H9 (cell line): ENCODE results near the gene HSPA9. TPM values are rescaled to one million over a fixed set of nuclear protein-coding genes. Genes with fewer than 3 reads are reported as not detected.

ENCODE experiments used
- DNase-seq: peaks from one replicate; pipeline ENCODE4 v3.0.0-alpha.2; 2017
- H2AFZ ChIP-seq: one replicate; pipeline ENCODE4 v1.6.1; 2013; ENCODE audit warnings: mild to moderate bottlenecking, low read length, control low read depth, moderate library complexity
- H2AK5ac ChIP-seq: 2 replicates; pipeline ENCODE4 v1.6.1; 2013; ENCODE audit warnings: low read length, control low read depth, mixed read lengths; ENCODE audit not compliant: insufficient read length
- H2BK120ac ChIP-seq: one replicate; pipeline ENCODE4 v1.6.1; 2013; ENCODE audit warnings: low read depth, mild to moderate bottlenecking, low read length, control low read depth, inconsistent platforms; ENCODE audit not compliant: poor library complexity, severe bottlenecking
- H2BK12ac ChIP-seq: 2 replicates; pipeline ENCODE4 v1.6.1; 2013; ENCODE audit warnings: low read length, control low read depth, mixed read lengths, low read depth; ENCODE audit not compliant: insufficient read length
- H2BK15ac ChIP-seq: 2 replicates; pipeline ENCODE4 v1.6.1; 2013; ENCODE audit warnings: low read depth, low read length, control low read depth
- H2BK20ac ChIP-seq: one replicate; pipeline ENCODE4 v1.6.1; 2013; ENCODE audit warnings: low read depth, mild to moderate bottlenecking, low read length, control low read depth, inconsistent platforms; ENCODE audit not compliant: poor library complexity, severe bottlenecking
- H2BK5ac ChIP-seq: 2 replicates; pipeline ENCODE4 v1.6.1; 2013; ENCODE audit warnings: low read length, control low read depth, mixed read lengths; ENCODE audit not compliant: insufficient read length
- H3K14ac ChIP-seq: 2 replicates; pipeline ENCODE4 v1.6.1; 2013; ENCODE audit warnings: low read length, control low read depth; ENCODE audit not compliant: insufficient read depth
- H3K18ac ChIP-seq: 2 replicates; pipeline ENCODE4 v1.6.1; 2013; ENCODE audit warnings: low read depth, mild to moderate bottlenecking, mixed read lengths, low read length, control low read depth; ENCODE audit not compliant: insufficient read length
- H3K23ac ChIP-seq: 2 replicates; pipeline ENCODE4 v1.6.1; 2013; ENCODE audit warnings: low read length, control low read depth, mixed read lengths, low read depth; ENCODE audit not compliant: insufficient read length
- H3K23me2 ChIP-seq: 2 replicates; pipeline ENCODE4 v1.6.1; 2013; ENCODE audit warnings: low read depth, mild to moderate bottlenecking, mixed read lengths, low read length, control low read depth; ENCODE audit not compliant: insufficient read length, poor library complexity, severe bottlenecking
- H3K27ac ChIP-seq: 2 replicates; pipeline ENCODE4 v1.5.1; 2013; ENCODE audit warnings: low read length, control low read depth, mixed read lengths, low read depth; ENCODE audit not compliant: insufficient read length
- H3K27me3 ChIP-seq: 2 replicates; pipeline ENCODE4 v1.6.1; 2013; ENCODE audit warnings: low read length, control low read depth, inconsistent platforms; ENCODE audit not compliant: insufficient read depth
- H3K4ac ChIP-seq: 2 replicates; pipeline ENCODE4 v1.6.1; 2013; ENCODE audit warnings: low read depth, mild to moderate bottlenecking, control low read depth, inconsistent platforms, low read length, moderate library complexity
- H3K4me1 ChIP-seq: 2 replicates; pipeline ENCODE4 v1.6.1; 2013; ENCODE audit warnings: low read length, control low read depth, inconsistent platforms; ENCODE audit not compliant: insufficient read depth
- H3K4me2 ChIP-seq: 2 replicates; pipeline ENCODE4 v1.6.1; 2013; ENCODE audit warnings: low read length, control low read depth, mixed read lengths; ENCODE audit not compliant: insufficient read length, insufficient read depth
- H3K56ac ChIP-seq: 2 replicates; pipeline ENCODE4 v1.6.1; 2013; ENCODE audit warnings: low read depth, mild to moderate bottlenecking, mixed read lengths, low read length, control low read depth; ENCODE audit not compliant: insufficient read length
- H3K79me1 ChIP-seq: 2 replicates; pipeline ENCODE4 v1.6.1; 2013; ENCODE audit warnings: low read depth, mild to moderate bottlenecking, moderate library complexity, low read length, control low read depth, inconsistent platforms; ENCODE audit not compliant: insufficient read depth, poor library complexity, severe bottlenecking
- H3K79me2 ChIP-seq: 2 replicates; pipeline ENCODE4 v1.6.1; 2013; ENCODE audit warnings: low read length, control low read depth, inconsistent platforms; ENCODE audit not compliant: insufficient read depth
- H3K9ac ChIP-seq: 2 replicates; pipeline ENCODE4 v1.6.1; 2013; ENCODE audit warnings: low read length, control low read depth, mixed read lengths; ENCODE audit not compliant: insufficient read length; ENCODE audit errors: extremely low read depth
- H3K9me3 ChIP-seq: one replicate; pipeline ENCODE4 v1.6.1; 2013; ENCODE audit warnings: low read depth, low read length, inconsistent platforms; ENCODE audit not compliant: control insufficient read depth
- H3T11ph ChIP-seq: one replicate; pipeline ENCODE4 v1.6.1; 2013; ENCODE audit warnings: mild to moderate bottlenecking, low read length, control low read depth, inconsistent platforms
- H4K20me1 ChIP-seq: one replicate; pipeline ENCODE4 v1.6.1; 2013; ENCODE audit not compliant: control insufficient read depth, insufficient read length, insufficient read depth
- H4K5ac ChIP-seq: 2 replicates; pipeline ENCODE4 v1.6.1; 2013; ENCODE audit warnings: low read depth, mild to moderate bottlenecking, mixed read lengths, low read length, control low read depth; ENCODE audit not compliant: insufficient read length
- H4K8ac ChIP-seq: replicated peaks from 2 replicates; pipeline ENCODE4 v1.6.1; 2013; ENCODE audit warnings: low read length, control low read depth, mixed read lengths, low read depth; ENCODE audit not compliant: insufficient read length
- H4K91ac ChIP-seq: 2 replicates; pipeline ENCODE4 v1.6.1; 2013; ENCODE audit warnings: low read depth, mild to moderate bottlenecking, moderate library complexity, mixed read lengths, low read length, control low read depth; ENCODE audit not compliant: insufficient read length
- H3K27ac Mint-ChIP-seq, 3 experiments: 2 replicates in 2 of 3; 3 replicates in 1 of 3; pipeline ENCODE4 v1.8.0; 2020 to 2021; ENCODE audit warnings: mixed read lengths in 3 of 3, mild to moderate bottlenecking in 1 of 3, moderate library complexity in 1 of 3
- H3K27me3 Mint-ChIP-seq: 2 replicates; pipeline ENCODE4 v1.8.0; 2021; ENCODE audit warnings: low read depth, mild to moderate bottlenecking, moderate library complexity, mixed read lengths
- H3K36me3 Mint-ChIP-seq, 3 experiments: 2 replicates in 2 of 3; 3 replicates in 1 of 3; pipeline ENCODE4 v1.8.0; 2020 to 2021; ENCODE audit warnings: low read depth in 3 of 3, mixed read lengths in 3 of 3; ENCODE audit not compliant: insufficient read depth in 1 of 3
- H3K4me1 Mint-ChIP-seq, 2 experiments: 2 replicates each; pipeline ENCODE4 v1.8.0; 2020; ENCODE audit warnings: mixed read lengths in 2 of 2
- H3K4me3 Mint-ChIP-seq, 2 experiments: 2 replicates in 1 of 2; 3 replicates in 1 of 2; pipeline ENCODE4 v1.8.0; 2020 to 2021; ENCODE audit warnings: mild to moderate bottlenecking in 2 of 2, mixed read lengths in 2 of 2, moderate library complexity in 1 of 2
- H3K9me3 Mint-ChIP-seq, 2 experiments: 2 replicates in 1 of 2; 3 replicates in 1 of 2; pipeline ENCODE4 v1.8.0; 2020; ENCODE audit warnings: mild to moderate bottlenecking in 2 of 2, mixed read lengths in 2 of 2, moderate library complexity in 1 of 2
- CTCF ChIP-seq: fragments of 200-600 bp; sonication (generic); conservative IDR thresholded peaks from 3 replicates; pipeline ENCODE4 v1.8.0; 2021; ENCODE audit warnings: antibody characterized with exemption, mild to moderate bottlenecking
- WGBS: extraction: QIAGEN DNeasy Blood & Tissue Kit; methylation state at CpG from one replicate; pipeline ENCODE4 v1.1.7; 2013; ENCODE audit warnings: missing lambda C conversion rate, low lambda C conversion rate, mixed read lengths; ENCODE audit not compliant: insufficient read length; ENCODE audit errors: extremely low coverage; 5-methylcytosine and 5-hydroxymethylcytosine counted together
- total RNA-seq: library from RNA; stranded (reverse); gene quantifications from 2 replicates; pipeline ENCODE4 v1.2.1, GENCODE V29; 2021

HSPA9 gene
- total RNA-seq, 1 experiment from 2014 or later: 397 TPM

GRCh38 chr5:138557677-138558076 is 17.5 kb downstream of the HSPA9 start:
- Mint-ChIP-seq H3K36me3 (peaks cover 48 to 96% (median 84%) of the 10 kb centered on the region in 3 experiments), H3K4me1 (no peaks in the 10 kb centered on the region), H3K27ac (no peak overlapping the region), H3K9me3 (no peaks in the 10 kb centered on the region), H3K4me3 (no peak overlapping the region), H3K27me3 (no peaks in the 10 kb centered on the region)
- H4K8ac ChIP-seq: no peak overlapping the region
- H3K4ac ChIP-seq: no peak overlapping the region
- H3K4me1 ChIP-seq: no peaks in the 10 kb centered on the region
- no peaks in the 10 kb centered on the region for H3K9me3 ChIP-seq
- WGBS: no CpG with 5 or more reads among the region's 2 CpGs
- TF ChIP-seq CTCF: no peak
- no peak overlapping the region for H3K14ac ChIP-seq
- H2BK20ac ChIP-seq: no peak overlapping the region
- H3K79me1 ChIP-seq: no peaks in the 10 kb centered on the region
- H3K79me2 ChIP-seq: no peaks in the 10 kb centered on the region
- H2BK120ac ChIP-seq: no peak overlapping the region
- no peak for DNase-seq
- no peaks in the 10 kb centered on the region for H3K27me3 ChIP-seq
- H2AK5ac ChIP-seq: no peak overlapping the region
- H3K4me2 ChIP-seq: no peak overlapping the region
- H3K56ac ChIP-seq: no peak overlapping the region
- no peak overlapping the region for H3K23ac ChIP-seq
- H3K23me2 ChIP-seq: no peaks in the 10 kb centered on the region
- no peak overlapping the region for H2BK5ac ChIP-seq
- H4K91ac ChIP-seq: no peak overlapping the region
- H3K18ac ChIP-seq: no peak overlapping the region
- no peak overlapping the region for H4K5ac ChIP-seq
- no peak overlapping the region for H3T11ph ChIP-seq
- no peak overlapping the region for H2BK15ac ChIP-seq
- no peaks in the 10 kb centered on the region for H4K20me1 ChIP-seq
- no peak overlapping the region for H3K27ac ChIP-seq
- no peak overlapping the region for H3K9ac ChIP-seq
- no peak overlapping the region for H2BK12ac ChIP-seq
- no peak overlapping the region for H2AFZ ChIP-seq
